Measurements from ENCODE around the gene SMIM29.

Gene SMIM29

DNA sequence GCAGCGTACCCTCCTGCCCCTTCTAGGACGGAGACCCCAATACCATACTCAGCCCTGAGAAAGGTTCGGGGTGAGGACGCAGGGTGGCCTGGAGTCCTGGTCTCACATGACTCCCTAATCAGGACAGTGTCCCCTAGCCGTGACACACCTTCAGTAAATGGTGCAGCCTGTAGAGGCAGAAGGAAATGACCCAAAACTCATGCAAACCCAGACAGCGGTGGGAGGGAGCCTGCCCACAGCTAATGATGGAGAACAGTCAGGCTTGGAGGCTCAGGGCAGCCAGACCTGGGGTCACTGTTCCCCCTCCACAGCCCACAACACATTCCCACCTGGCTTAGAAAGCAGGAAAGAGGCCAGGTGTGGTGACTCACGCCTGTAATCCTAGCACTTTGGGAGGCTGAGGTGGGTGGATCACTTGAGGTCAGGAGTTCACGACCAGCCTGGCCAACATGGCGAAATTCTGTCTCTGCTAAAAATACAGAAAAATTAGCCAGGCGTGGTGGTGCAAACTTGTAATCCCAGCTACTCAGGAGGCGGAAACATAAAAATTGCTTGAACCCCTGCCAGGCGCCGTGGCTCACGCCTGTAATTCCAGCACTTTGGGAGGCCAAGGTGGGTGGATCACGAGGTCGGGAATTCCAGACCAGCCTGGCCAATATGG, 20.9 kb downstream of the SMIM29 start:
- DNase-seq (ENCODE audit: extremely low read depth in 1 of 2, low read depth in 1 of 2) = no peak

DNA sequence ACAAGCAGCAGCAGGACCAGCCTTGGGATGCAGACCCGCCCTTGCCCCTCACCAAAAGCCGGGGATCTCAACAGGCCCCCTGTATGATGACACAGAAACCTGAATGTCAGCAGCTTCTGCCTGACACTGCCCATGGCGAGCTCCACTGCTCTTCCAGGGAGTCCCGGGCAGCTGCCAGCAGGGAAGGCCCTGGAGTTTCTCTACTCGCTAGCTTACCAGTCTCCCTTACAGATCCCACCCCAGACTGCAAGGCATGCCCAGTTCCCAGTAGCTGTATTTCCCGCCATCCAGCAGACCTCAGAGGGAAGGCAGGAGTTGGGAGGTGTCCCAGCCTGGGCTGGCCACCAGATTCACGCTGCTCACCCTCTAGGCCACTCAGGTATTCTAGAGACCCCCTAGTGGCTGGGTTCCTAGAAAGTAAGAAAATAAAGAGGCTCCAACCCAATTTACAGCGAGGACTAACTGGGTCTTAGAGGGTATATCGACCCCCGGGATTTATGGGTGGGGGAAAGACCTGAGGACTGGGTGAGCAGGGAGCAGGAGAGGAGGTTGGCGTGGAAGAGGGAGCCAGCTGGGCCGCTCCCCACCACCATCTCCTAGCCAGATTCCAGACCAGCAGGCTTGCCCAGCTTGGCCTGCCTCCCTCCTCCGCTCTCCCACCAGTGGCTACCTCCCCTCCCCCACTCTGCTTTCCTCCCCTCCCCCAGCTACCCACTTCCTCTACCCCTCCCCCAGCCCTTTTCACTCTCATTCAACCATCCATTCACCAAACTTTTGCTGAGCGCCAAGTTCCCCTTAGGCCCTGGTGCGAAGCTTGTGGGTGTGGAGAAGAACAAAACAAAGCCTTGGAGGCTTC, 21.8 kb downstream of the SMIM29 start:
- DNase-seq (ENCODE audit: extremely low read depth in 1 of 2, low read depth in 1 of 2) = no peak

DNA sequence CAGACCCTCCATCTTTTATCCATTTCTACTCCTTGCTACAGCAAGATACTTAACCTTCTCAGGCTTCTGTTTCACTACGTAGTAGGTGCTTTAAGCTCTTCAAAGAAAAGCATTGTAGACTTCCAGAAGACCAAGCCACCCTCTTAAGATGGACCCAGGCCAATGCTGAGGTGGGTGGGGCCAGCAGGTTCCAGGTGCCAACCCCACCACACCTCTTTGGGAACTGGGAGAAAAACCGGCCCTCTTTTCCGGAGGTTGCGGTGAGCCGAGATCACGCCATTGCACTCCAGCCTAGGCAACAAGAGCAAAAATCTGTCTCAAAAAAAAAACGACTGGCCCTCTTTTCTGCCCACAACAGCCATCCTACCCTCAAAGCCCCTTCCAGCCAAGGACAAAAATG, 22.7 kb downstream of the SMIM29 start:
- DNase-seq (ENCODE audit: extremely low read depth in 1 of 2, low read depth in 1 of 2) = no peak

DNA sequence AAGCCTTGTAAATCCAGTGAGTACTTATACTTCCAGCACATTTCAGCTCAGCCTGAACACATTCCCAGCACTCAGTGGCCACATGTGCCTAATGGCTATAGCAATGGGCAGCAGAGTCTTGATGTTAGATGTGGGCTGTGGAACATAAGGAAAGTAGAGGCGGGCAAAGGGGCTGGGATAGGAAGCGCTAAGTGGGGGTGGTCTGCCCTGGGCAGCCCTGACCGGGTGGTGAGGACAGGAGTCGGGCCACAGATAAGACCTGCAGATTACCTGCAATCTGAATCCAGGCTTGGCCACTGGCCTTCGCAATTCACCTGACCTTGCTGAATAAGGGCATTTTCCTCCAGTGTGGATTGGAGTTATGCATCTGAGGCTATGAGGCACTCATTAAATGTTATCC, 23.3 kb downstream of the SMIM29 start:
- DNase-seq (ENCODE audit: extremely low read depth in 1 of 2, low read depth in 1 of 2) = no peak

DNA sequence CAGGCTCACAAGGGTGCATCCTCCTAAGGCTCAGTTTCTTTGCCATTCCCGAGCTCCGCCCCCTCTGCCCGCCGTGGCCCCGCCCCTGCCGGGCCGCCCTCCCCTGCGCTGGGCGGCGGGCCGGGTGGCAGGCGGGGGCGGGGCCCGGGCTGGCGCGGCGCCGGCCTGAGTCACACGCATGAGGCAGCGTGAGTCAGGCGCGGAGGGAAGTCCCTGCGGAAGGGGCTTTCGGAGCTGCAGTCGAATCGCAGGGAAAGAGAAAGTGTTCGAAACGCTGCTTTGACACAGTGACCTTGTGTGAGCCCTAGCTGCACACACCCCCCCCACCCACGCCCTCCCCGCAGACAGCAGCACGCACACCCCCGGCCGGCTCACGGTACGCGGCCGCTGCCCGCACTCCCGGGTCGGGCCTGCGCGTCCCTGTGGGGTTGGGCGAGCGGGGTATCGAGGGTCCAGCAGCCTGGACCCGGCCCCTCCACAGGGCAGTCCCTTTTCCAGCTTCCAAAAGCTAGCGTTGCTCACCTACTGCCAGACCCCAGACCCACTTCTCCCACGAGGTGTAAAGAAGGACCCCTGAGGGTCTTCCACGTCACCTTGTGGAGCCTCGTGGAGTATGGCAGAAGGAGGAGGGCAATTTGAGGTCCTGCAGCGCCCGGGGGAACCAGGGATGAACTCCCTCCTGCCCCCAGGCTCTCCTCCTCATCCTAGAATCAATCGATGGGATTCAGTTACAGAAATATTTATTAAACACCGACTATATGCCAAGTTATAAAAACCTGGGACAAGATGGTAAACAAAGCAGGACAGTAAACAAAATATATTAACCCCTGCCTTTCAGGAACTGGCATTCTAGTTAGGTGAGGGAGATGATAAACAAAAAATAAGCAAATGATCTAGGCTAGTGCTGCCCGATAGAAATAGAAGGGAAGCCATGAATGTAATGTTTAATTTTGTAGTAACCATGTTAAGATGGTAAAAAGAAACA, 24.6 kb downstream of the SMIM29 start:
- DNase-seq (ENCODE audit: extremely low read depth in 1 of 2, low read depth in 1 of 2) = peak; percentile 88 to 89

DNA sequence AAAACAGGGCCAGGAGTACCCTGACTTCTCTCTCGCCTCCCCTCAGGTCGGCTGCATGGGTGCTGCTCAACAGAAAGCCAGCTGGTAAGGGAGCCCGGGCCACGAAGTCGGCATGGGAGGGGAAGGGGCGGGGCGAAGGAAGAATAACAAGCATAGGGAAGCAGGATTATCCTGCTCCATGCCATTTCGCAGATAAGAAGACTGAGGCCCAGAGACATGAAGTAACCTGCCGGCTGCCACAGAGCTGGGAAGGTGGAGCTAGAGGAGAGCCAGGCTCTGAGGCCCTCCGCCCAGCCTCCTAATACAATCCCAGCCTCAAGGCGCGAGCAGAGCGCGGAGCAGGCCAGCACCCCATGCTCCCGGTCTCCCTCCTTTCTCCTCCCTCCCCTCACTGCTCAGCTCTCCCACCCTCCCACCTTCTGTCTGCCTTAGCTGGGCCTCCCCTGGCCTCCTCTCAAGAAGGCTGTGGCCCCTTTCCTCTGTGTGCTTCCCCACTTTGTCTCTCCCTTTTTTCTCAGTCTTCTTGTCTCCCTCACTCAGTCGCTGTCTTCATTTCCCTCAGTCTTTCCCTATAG, 25.3 kb downstream of the SMIM29 start:
- DNase-seq (ENCODE audit: extremely low read depth in 1 of 2, low read depth in 1 of 2) = no peak

DNA sequence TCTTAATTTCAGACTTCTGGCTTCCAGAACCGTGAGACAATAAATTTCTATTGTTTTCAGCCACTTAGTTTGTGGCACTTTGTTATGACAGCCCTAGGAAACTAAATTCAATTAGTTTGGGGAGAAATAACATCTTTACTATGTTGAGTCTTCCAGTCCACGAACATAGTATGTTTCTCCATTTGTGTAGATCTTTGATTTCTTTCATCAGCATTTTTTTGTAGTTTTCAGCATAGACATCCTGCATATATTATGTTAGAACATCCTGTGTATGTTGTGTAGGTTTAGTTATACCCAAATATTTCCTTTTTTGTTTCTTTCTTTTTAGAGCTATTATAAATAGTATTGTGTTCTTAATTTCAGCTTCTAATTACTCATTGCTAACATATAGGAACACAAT, 30.1 kb downstream of the SMIM29 start:
- DNase-seq (ENCODE audit: extremely low read depth in 1 of 2, low read depth in 1 of 2) = no peak

DNA sequence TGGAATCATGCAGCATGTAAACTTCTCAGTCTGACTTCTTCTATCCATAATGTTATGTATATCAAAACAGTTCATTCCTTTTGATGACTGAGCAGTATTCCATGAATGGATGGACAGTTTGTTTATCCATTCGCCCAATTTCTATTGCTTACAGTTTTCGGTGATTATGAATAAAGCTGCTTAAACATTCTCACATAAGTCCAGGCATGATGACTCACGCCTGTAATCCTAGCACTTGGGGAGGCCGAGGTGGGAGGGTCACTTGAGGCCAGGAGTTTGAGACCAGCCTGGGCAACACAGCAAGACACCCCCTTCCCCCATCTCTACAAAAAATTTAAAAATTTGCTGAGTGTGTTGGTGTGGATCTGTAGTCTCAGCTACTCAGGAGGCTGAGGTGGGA, 35.0 kb downstream of the SMIM29 start:
- DNase-seq (ENCODE audit: extremely low read depth in 1 of 2, low read depth in 1 of 2) = no peak

DNA sequence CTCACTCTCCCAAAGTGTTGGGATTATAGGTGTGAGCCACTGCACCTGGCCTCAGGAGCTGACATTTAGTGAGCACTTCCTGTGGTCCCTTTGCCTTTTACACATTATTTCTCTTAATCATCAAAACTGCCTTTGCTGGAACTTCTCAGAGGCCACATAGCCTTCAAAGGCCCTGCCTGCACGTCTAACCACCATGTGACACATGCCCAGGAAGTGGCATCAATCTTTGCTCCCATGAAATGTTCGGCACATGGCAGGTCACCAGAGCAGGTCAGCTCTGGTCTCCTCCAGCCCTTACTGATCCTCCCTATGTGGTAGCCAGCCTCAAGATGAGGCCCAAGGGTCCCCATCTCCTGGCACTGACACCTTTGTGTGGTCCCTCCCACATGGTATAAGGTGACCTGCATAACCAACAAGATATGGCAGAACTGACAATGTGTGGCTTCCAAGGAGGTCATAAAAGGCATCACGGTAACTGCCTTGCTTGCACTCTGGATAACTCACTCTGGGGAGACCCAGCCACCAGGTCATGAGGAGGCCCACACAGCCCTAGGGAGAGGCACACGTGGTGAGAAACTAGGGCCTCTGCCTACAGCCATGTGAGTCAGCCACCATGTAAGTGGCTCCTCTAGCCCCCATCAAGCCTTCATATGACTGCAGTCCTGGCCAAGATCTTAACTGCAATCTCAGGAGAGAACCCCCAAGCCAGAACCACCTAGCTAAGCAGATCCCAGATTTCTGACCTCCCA, 40.9 kb downstream of the SMIM29 start:
- no peak for DNase-seq (ENCODE audit: extremely low read depth in 1 of 2, low read depth in 1 of 2)

DNA sequence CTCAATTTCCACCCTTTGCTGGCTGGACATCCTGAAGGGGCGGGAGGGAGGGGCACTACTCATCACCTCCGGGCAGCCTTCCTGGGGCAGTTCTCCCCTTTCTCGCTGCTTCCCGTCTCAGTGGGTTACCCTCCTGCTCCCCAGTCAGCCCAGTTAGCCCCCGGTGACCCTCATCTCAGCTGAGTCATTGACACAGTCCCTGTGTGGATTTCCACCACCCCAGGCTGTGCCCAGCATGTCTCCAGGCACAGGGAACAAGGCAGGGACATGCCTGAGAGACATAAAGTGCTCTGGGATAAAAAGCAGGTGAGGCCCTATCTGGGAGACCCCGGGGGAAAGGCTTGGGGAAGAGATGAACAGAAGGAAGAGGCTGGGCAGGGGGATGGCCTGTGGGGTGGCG, 42.1 kb downstream of the SMIM29 start:
- no peak for DNase-seq (ENCODE audit: extremely low read depth in 1 of 2, low read depth in 1 of 2)

DNA sequence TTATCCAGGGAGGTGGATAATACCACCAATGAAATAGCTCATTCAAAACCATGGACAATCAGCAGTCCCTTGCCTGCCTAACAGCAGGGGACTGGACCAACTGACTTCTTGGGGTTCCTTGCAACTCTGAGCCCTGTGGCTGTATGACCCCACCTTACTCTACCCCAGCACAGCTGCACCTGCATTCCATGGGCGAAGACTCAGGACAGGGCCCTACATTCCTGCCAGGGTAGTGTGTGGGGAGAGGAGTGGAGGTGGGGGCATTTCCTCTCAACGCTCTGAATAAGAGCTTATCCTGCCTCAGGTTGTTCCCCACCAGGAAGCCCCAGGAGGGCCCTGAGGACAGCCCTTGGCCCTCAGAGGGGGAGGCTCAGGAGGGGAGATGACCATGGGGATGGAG, 42.9 kb downstream of the SMIM29 start:
- no peak for DNase-seq (ENCODE audit: extremely low read depth in 1 of 2, low read depth in 1 of 2)

DNA sequence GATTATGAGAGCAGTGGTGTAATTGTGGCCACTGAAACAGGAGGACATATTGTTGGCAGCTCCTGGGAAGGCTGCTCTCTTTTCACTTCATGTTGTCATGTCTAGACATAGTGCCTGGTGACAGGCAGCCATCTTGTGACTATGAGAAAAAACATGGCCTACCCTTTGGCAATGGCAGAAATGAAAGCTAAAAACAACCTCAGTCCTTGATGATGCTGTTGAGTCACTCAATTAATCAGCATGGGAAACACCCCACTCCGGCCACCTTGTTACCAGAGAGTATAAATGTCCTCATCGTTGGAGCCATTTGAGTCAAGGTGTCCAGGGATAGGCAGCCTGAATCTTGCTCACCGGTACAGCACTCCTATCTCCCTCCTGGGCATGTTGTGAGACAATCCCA, 43.3 kb downstream of the SMIM29 start:
- no peak for DNase-seq (ENCODE audit: extremely low read depth in 1 of 2, low read depth in 1 of 2)

DNA sequence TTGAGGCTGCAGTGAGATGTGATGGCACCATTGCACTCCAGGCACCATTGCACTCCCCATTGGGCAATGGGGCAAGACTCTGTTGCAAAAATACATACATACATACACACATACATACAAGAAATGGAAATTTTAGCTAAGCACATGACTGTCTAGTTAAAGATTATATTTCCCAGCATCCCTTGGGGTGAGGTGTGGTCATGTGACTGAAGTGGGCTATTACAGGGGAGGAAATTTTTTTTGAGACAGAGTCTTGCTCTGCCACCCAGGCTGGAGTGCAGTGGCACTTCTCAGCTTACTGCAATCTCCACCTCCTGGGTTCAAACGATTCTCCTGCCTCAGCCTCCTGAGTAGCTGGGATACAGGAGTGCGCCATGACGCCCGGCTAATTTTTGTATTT, 44.1 kb downstream of the SMIM29 start:
- no peak for DNase-seq (ENCODE audit: extremely low read depth in 1 of 2, low read depth in 1 of 2)

DNA sequence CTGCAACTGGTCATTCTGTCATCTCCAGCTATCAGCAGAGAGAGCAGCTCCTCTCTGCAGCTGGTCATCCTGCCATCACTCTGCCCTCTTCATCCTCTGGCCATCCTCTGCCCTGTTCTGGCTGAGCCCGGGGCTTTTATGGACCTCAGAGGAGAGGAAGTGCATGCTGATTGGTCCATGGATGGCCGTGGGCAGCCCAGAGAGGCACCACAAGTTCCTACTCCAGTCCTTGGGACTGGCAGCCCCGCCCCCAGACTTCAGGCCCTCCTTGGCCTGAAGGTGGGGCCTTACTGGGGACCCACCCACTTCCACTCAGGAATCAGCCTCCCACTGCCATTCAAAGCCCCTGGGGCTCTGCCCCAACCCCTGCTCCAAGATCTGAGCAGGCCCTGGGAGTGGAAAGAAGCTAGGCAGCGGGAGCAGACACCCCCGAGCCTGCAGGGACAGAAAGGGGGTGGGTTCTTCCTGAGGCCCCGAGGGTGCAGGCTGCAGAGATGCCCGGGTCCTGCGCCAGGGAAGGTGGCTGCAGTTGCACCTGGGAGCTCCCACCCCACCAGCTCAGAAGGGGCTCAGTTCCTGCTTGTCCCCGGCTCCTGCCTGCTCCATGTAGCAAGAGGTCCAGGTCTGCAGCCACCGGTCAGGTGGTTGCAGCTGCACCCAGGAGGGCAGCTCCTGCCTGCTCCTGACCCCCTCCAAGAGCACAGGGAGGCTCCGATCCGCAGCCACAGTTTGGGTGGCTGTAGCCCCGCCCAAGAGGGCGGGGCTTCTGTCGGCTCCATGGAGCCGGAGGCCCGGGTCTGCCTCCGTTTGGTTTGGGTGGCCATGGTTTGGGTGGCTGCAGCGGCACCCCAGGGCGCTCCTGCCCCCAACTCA, 46.2 kb downstream of the SMIM29 start:
- no peak for DNase-seq (ENCODE audit: extremely low read depth in 1 of 2, low read depth in 1 of 2)

DNA sequence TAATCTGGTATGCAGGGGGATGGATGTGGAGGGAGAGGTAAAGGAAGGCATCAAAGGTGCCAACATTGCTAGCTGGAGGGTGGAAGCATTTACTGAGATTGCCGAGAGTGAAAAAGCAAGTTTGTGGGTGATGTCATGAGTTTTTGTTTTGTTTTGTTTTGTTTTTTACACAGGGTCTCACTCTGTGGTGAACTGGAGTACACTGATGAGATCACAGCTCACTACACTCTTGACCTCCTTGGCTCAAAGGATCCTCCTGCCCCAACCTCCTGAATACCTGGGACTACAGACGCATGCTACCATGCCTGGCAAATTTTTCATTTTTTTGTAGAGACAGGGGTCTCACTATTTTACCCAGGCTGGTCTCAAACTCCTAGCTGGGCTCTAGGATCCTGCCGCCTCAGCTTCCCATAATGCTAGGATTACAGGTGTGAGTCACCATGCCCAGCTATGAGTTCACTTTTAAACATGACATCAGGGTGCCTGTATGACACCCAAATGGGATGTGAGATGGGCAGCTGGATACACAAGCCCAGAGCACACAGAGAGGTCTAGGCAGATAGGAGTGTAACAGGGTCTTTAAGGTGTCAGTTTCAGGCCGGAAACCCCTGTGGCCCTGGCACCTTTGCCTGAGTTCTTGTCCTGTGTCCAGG, 47.2 kb downstream of the SMIM29 start:
- DNase-seq (ENCODE audit: extremely low read depth in 1 of 2, low read depth in 1 of 2) = no peak

DNA sequence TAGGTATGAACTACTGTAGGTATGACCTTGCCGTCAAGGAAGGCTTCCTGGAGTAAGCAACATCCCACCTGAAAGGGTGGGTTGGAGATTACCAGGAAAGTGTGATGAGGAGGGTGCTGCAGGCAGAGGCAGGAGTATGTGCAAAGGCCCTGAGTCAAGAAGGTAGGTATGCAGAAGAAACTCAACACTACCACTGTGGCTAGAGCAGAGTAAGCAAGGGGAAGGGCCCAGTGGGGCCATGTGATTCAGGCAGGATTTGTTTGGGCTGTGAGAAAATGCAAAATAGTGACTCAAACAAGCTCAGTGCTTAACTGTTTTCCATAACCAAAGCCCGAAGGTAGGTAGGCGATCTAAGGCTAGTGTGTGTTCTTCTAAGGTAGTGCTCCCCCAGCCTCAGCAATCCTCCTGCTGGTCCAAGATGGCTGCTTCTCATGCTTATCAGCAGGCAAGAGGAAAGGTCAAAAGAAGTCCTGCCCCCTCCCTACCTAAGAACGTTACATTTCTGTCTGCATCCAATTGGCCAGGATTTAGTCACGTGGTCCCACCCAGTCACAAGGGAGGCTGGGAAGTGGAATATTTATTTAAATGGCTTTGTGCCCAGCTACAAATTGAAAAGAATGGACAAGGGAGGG, 48.4 kb downstream of the SMIM29 start:
- no peak for DNase-seq (ENCODE audit: extremely low read depth in 1 of 2, low read depth in 1 of 2)

DNA sequence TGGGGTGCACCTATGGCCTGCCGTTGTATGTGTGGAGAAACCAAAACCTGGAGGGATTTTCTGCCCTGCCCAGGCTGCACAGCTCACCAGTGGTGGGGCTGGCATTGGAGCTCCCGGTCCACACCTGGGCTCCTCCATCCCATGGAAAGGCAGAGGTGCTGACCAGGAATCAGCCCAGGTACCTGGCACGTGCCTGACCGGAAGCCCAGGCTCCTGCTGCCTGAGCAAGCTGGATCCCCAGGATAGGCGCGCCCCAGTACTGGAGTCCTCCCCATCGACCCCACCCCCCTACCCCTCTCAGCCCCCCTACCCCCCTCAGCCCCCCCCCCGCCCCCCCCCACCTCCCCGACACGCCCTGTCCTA, 52.0 kb downstream of the SMIM29 start:
- DNase-seq (ENCODE audit: extremely low read depth in 1 of 2, low read depth in 1 of 2) = no peak

Data from activated CD8-positive, alpha-beta memory T cell treated with anti-CD3 and anti-CD28 coated beads for 1 hour (primary cell).